Motor neuron (in vitro differentiated cells): ENCODE measurements around the gene INO80D. TPM values are rescaled to one million over a fixed set of nuclear protein-coding genes. Genes with fewer than 3 reads are reported as not detected.

ENCODE experiments used
- ATAC-seq, 8 experiments: fragments of 200-7000 bp; cut with Tn5 transposase; replicated peaks in 6 of 8; 2 replicates each; pipeline ENCODE4 v1.8.0; 2021; ENCODE audit warnings: mild to moderate bottlenecking in 8 of 8, moderate library complexity in 8 of 8
- H3K27ac ChIP-seq, 2 donors: fragments of 250-450 bp; sonication (Bioruptor Pico); 2 replicates each; pipeline ENCODE4 v1.9.0; 2021; ENCODE audit warnings: antibody characterized with exemption in 2 of 2, mild to moderate bottlenecking in 2 of 2, moderate library complexity in 1 of 2
- H3K4me1 ChIP-seq, 2 donors: fragments of 250-450 bp; sonication (Bioruptor Pico); replicated peaks in 1 of 2; 2 replicates each; pipeline ENCODE4 v1.6.1; 2021; ENCODE audit warnings: antibody characterized with exemption in 2 of 2, mild to moderate bottlenecking in 2 of 2, moderate library complexity in 1 of 2
- H3K4me3 ChIP-seq, 5 donors: fragments of 250-450 bp; sonication (Bioruptor Pico); 2 replicates each; pipeline ENCODE4 v1.9.0; 2021; ENCODE audit warnings: antibody characterized with exemption in 5 of 5, mild to moderate bottlenecking in 5 of 5, moderate library complexity in 4 of 5
- WGBS, 10 experiments: fragments of 450-650 bp; shearing (Covaris generic); methylation state at CpG; one replicate each; pipeline ENCODE4 v1.0.0; 2022; 5-methylcytosine and 5-hydroxymethylcytosine counted together
- in situ Hi-C, 9 experiments: fragments of 400-800 bp; cut with MboI; loops; one replicate each; pipeline ENCODE4 v1.15.0; 2021; ENCODE audit warnings: low sequenced_read_pairs in 9 of 9, low pct_unique_long_range_greater_than_20kb in 2 of 9; ENCODE audit not compliant: unreplicated experiment in 9 of 9
- total RNA-seq, 8 experiments: library from RNA; unstranded; fragments of 300-600 nt; gene quantifications; 2 replicates each; pipeline versions ENCODE4 v1.2.3 to v1.2.4, GENCODE V29; 2022

Gene INO80D
- total RNA-seq, 8 experiments from 2014 or later: 5.8 to 15.3 (median 10.7) TPM

GRCh38 chr2:206098471-206098870, 12.5 kb upstream of the INO80D start:
- Histone ChIP-seq H3K27ac (no peak overlapping the region), H3K4me3 (no peak overlapping the region), H3K4me1 (peaks cover 0 to 12% of the 10 kb centered on the region in 2 donors)
- WGBS, 10 experiments: 79 to 100% (median 94%) methylated on average over 1 to 4 of the region's 9 CpGs; no CpG with 5 or more reads in 2 of the 10 experiments
- in situ Hi-C loops: no loop called here
- no peak for ATAC-seq

GRCh38 chr2:206096876-206097275, 10.9 kb upstream of the INO80D start:
- Histone ChIP-seq H3K4me1 (peaks cover 0 to 12% of the 10 kb centered on the region in 2 donors), H3K4me3 (no peak overlapping the region), H3K27ac (no peak overlapping the region)
- in situ Hi-C loops: no loop called here
- WGBS, 10 experiments: 100% methylated on average over 2 of the region's 2 CpGs; no CpG with 5 or more reads in 9 of the 10 experiments
- no peak for ATAC-seq

- no peak overlapping the region for H3K4me3 ChIP-seq
- ATAC-seq: peak in 3 of 8 experiments; percentile 39 to 66 (median 40)
- peaks cover 0 to 12% of the 10 kb centered on the region in 2 donors for H3K4me1 ChIP-seq
- no peak overlapping the region for H3K27ac ChIP-seq
- 28 to 83% (median 60%) methylated on average over 1 to 3 of the region's 3 CpGs; no CpG with 5 or more reads in 1 of the 10 experiments for WGBS, 10 experiments
- in situ Hi-C loops: no loop called here
Observed at GRCh38 chr2:206095536-206096332, 9.8 kb upstream of the INO80D start.

GRCh38 chr2:206092297-206092696, 6.3 kb upstream of the INO80D start:
- Histone ChIP-seq H3K27ac (no peak overlapping the region), H3K4me1 (peaks cover 0 to 12% of the 10 kb centered on the region in 2 donors), H3K4me3 (no peak overlapping the region)
- WGBS, 10 experiments: 87 to 100% (median 100%) methylated on average over 1 to 2 of the region's 2 CpGs; no CpG with 5 or more reads in 2 of the 10 experiments
- in situ Hi-C loops: no loop called here
- no peak for ATAC-seq

GRCh38 chr2:206088248-206088647, 2.3 kb upstream of the INO80D start:
- H3K4me1 ChIP-seq: no peaks in the 10 kb centered on the region
- no peak overlapping the region for H3K4me3 ChIP-seq
- ATAC-seq: no peak
- in situ Hi-C loops: no loop called here
- H3K27ac ChIP-seq: no peak overlapping the region

- Histone ChIP-seq H3K4me3 (peak overlapping the region; percentile 54 to 78 (median 55)), H3K4me1 (no peaks in the 10 kb centered on the region), H3K27ac (peak overlapping the region; percentile 96 to 97)
- WGBS, 10 experiments: 0 to 6% (median 0%) methylated on average over 2 to 4 of the region's 4 CpGs
- in situ Hi-C loops: no loop called here
- ATAC-seq: no peak
Observed at GRCh38 chr2:206086716-206087350, 859 bp upstream of the INO80D start.

- H3K27ac ChIP-seq: peak overlapping the region; percentile 96 to 97
- peak; percentile 4 to 38 (median 20) for ATAC-seq
- peak overlapping the region; percentile 54 to 78 (median 55) for H3K4me3 ChIP-seq
- in situ Hi-C loops: no loop called here
- WGBS, 10 experiments: no CpG with 5 or more reads among the region's 88 CpGs
- H3K4me1 ChIP-seq: no peaks in the 10 kb centered on the region
Observed at GRCh38 chr2:206084870-206085741, 868 bp downstream of the INO80D start.

GRCh38 chr2:206084439-206084869, 1.5 kb downstream of the INO80D start:
- no peaks in the 10 kb centered on the region for H3K4me1 ChIP-seq
- peak overlapping the region; percentile 54 to 78 (median 55) for H3K4me3 ChIP-seq
- H3K27ac ChIP-seq: peak overlapping the region; percentile 96 to 97
- in situ Hi-C loops: no loop called here
- WGBS, 10 experiments: 0% methylated on average over 1 to 5 of the region's 10 CpGs
- peak; percentile 23 to 59 (median 49) for ATAC-seq

GRCh38 chr2:206083602-206084438, 2.2 kb downstream of the INO80D start:
- peak overlapping the region in 1 of 2 donors; percentile 96 for H3K27ac ChIP-seq
- in situ Hi-C loops: no loop called here
- ATAC-seq: peak in 1 of 8 experiments; percentile 0
- WGBS, 10 experiments: 0 to 14% (median 9%) methylated on average over 1 to 13 of the region's 14 CpGs; no CpG with 5 or more reads in 1 of the 10 experiments
- peak overlapping the region; percentile 54 to 78 (median 55) for H3K4me3 ChIP-seq
- no peaks in the 10 kb centered on the region for H3K4me1 ChIP-seq

GRCh38 chr2:206082298-206082843, 3.6 kb downstream of the INO80D start:
- H3K4me3 ChIP-seq: no peak overlapping the region

GRCh38 chr2:206080927-206081326, 5.0 kb downstream of the INO80D start:
- no peak overlapping the region for H3K27ac ChIP-seq

More at GRCh38 chr2:206082298-206082843, 3.6 kb downstream of the INO80D start:
- Histone ChIP-seq H3K27ac (no peak overlapping the region), H3K4me1 (no peaks in the 10 kb centered on the region)
- in situ Hi-C loops: no loop called here
- WGBS, 10 experiments: 93% methylated on average over 3 of the region's 4 CpGs; no CpG with 5 or more reads in 9 of the 10 experiments
- no peak for ATAC-seq

More at GRCh38 chr2:206080927-206081326, 5.0 kb downstream of the INO80D start:
- Histone ChIP-seq H3K4me1 (no peaks in the 10 kb centered on the region), H3K4me3 (no peak overlapping the region)
- ATAC-seq: no peak
- in situ Hi-C loops: no loop called here
- 72 to 100% (median 88%) methylated on average over 1 to 4 of the region's 4 CpGs for WGBS, 10 experiments
